BLaER1 treated with 17β-estradiol and CSF1 and Interleukin-3, amounts not matched to agents 10 nM and 100 nM (cell line): ENCODE measurements around the gene GAK.
A peak's percentile ranks its signal among the peaks of the same experiment; 100 is the strongest.
"Not testable (repeated sequence)": the region's sequence is repeated elsewhere in the genome, so short reads cannot be mapped to it uniquely, and the experiment has no call there.

ENCODE experiments used
- H3K27ac ChIP-seq, 11 experiments: shearing (Covaris generic); formaldehyde crosslinking; 2 replicates each; pipeline ENCODE4 v1.8.1; 2022
- H3K27me3 ChIP-seq, 11 experiments: shearing (Covaris generic); formaldehyde crosslinking; 2 replicates each; pipeline ENCODE4 v1.8.1; 2022
- H3K36me3 ChIP-seq, 11 experiments: shearing (Covaris generic); formaldehyde crosslinking; 2 replicates each; pipeline ENCODE4 v1.8.1; 2022
- H3K4me1 ChIP-seq, 10 experiments: shearing (Covaris generic); formaldehyde crosslinking; 2 replicates each; pipeline ENCODE4 v1.8.1; 2022
- H3K4me2 ChIP-seq, 11 experiments: shearing (Covaris generic); formaldehyde crosslinking; 2 replicates each; pipeline ENCODE4 v1.8.1; 2022
- H3K4me3 ChIP-seq, 10 experiments: shearing (Covaris generic); formaldehyde crosslinking; 2 replicates each; pipeline ENCODE4 v1.8.1; 2022
- H3K9ac ChIP-seq, 11 experiments: shearing (Covaris generic); formaldehyde crosslinking; 2 replicates each; pipeline ENCODE4 v1.8.1; 2022
- H3K9me3 ChIP-seq, 11 experiments: shearing (Covaris generic); formaldehyde crosslinking; replicated peaks in 1 of 11; 2 replicates each; pipeline ENCODE4 v1.8.1; 2022
- H4K20me1 ChIP-seq, 11 experiments: shearing (Covaris generic); formaldehyde crosslinking; 2 replicates each; pipeline ENCODE4 v1.8.1; 2022
- Cebpa-rat ChIP-seq, 11 experiments: shearing (Covaris generic); IDR thresholded peaks; 2 replicates each; pipeline ENCODE4 v1.8.1; 2022

GAK gene

GRCh38 chr4:814312-814850, 117.7 kb downstream of the GAK start:
- H3K36me3 ChIP-seq = no peaks in the 10 kb centered on the region
- H3K9me3 ChIP-seq = peaks cover 0 to 1% (median 0%) of the 10 kb centered on the region in 11 experiments; a peak in 3 of 22 replicates
- 0 out of 20 replicates have a peak, but pooled peaks cover 0 to 3% (median 0%) of the 10 kb centered on the region in 10 experiments for H3K4me1 ChIP-seq
- H3K4me3 ChIP-seq = no peak overlapping the region
- no peak overlapping the region for H3K9ac ChIP-seq
- H4K20me1 ChIP-seq = no peaks in the 10 kb centered on the region; a peak in 2 of 22 replicates
- TF ChIP-seq Cebpa-rat (IDR thresholded peaks at IDR 0.05) = no peak
- no peak overlapping the region for H3K4me2 ChIP-seq
- H3K27ac ChIP-seq = no peak overlapping the region
- peaks cover 0 to 8% (median 0%) of the 10 kb centered on the region in 11 experiments; a peak in 3 of 22 replicates for H3K27me3 ChIP-seq

- no peak overlapping the region for H3K9ac ChIP-seq
- no peak overlapping the region for H3K27ac ChIP-seq
- no peaks in the 10 kb centered on the region for H3K9me3 ChIP-seq
- peaks cover 0 to 4% (median 0%) of the 10 kb centered on the region in 11 experiments; a peak in 2 of 22 replicates for H3K27me3 ChIP-seq
- H4K20me1 ChIP-seq = no peaks in the 10 kb centered on the region; a peak in 2 of 22 replicates
- H3K4me3 ChIP-seq = no peak overlapping the region
- no peaks in the 10 kb centered on the region for H3K36me3 ChIP-seq
- peaks cover 0 to 3% (median 0%) of the 10 kb centered on the region in 10 experiments; a peak in 1 of 20 replicates for H3K4me1 ChIP-seq
- TF ChIP-seq Cebpa-rat (IDR thresholded peaks at IDR 0.05) = no peak
- no peak overlapping the region for H3K4me2 ChIP-seq
Measured at GRCh38 chr4:813900-814299, 118.2 kb downstream of the GAK start.

DNA sequence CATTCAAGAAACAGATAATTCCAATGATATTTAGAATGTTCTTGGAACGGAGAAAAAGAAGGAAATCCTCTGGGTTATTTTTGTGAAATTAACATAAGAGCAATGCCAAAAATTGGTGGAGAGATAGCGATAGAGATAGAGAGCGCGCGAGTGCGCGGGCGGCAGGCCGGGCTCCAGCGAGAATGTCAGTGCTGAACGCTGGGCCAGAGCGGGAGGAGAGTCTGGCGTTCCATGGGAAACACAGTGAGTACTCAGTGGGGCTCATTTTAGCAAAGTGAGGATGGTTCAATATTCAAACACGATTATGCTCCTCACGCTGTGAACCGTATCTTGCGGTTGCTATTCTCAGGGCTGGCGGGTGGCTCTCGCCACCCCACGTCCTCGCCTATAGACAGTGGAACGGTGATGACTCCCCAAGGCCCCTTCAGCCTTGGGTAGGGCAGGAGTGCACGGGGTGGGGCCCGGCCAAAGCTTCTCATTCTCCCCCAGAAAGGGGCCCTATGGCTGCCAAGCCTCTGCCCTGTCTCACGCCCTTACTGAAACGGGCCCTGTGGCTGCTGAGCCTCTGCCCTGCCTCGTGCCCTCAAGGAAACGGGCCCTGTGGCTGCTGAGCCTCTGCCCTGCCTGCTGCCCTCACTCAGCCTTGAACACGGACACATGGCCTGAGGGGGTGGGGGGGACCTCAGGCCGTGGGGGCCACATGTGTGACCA, 123.1 kb downstream of the GAK start:
- Histone ChIP-seq H4K20me1 (no peaks in the 10 kb centered on the region), H3K4me2 (no peak overlapping the region), H3K27me3 (no peaks in the 10 kb centered on the region), H3K9ac (no peak overlapping the region), H3K9me3 (peaks cover 14 to 31% (median 19%) of the 10 kb centered on the region in 11 experiments), H3K4me3 (no peak overlapping the region), H3K36me3 (no peaks in the 10 kb centered on the region), H3K4me1 (peaks cover 4 to 14% (median 9%) of the 10 kb centered on the region in 10 experiments; a peak in 17 of 20 replicates), H3K27ac (no peak overlapping the region)
- no peak for TF ChIP-seq Cebpa-rat (IDR thresholded peaks at IDR 0.05)

GRCh38 chr4:807792-808191, 124.3 kb downstream of the GAK start:
- Histone ChIP-seq H3K4me1 (peaks cover 4 to 14% (median 9%) of the 10 kb centered on the region in 10 experiments; a peak in 17 of 20 replicates), H3K9me3 (peaks cover 14 to 42% (median 30%) of the 10 kb centered on the region in 11 experiments), H3K36me3 (no peaks in the 10 kb centered on the region), H3K27me3 (no peaks in the 10 kb centered on the region), H3K4me3 (no peak overlapping the region), H4K20me1 (no peaks in the 10 kb centered on the region), H3K4me2 (peak overlapping the region in 10 of 11 experiments; percentile 2 to 46 (median 14); a peak in 11 of 22 replicates), H3K27ac (no peak overlapping the region), H3K9ac (no peak overlapping the region)
- no peak for TF ChIP-seq Cebpa-rat (IDR thresholded peaks at IDR 0.05)

- not testable (repeated sequence) for H3K4me2 ChIP-seq, H3K27ac ChIP-seq, H3K27me3 ChIP-seq, H3K36me3 ChIP-seq, H3K4me3 ChIP-seq, H4K20me1 ChIP-seq, H3K9ac ChIP-seq
- H3K9me3 ChIP-seq = peaks cover 16 to 44% (median 38%) of the 10 kb centered on the region in 11 experiments
- peaks cover 4 to 14% (median 9%) of the 10 kb centered on the region in 10 experiments; a peak in 17 of 20 replicates for H3K4me1 ChIP-seq
Measured at GRCh38 chr4:806979-807378, 125.1 kb downstream of the GAK start.

- no peak for TF ChIP-seq Cebpa-rat (IDR thresholded peaks at IDR 0.05)
- Histone ChIP-seq H3K36me3 (no peaks in the 10 kb centered on the region), H3K27me3 (no peaks in the 10 kb centered on the region), H4K20me1 (no peaks in the 10 kb centered on the region), H3K27ac (no peak overlapping the region), H3K4me1 (peaks cover 4 to 14% (median 9%) of the 10 kb centered on the region in 10 experiments; a peak in 17 of 20 replicates), H3K9ac (no peak overlapping the region), H3K4me2 (no peak overlapping the region), H3K4me3 (no peak overlapping the region), H3K9me3 (peaks cover 25 to 52% (median 46%) of the 10 kb centered on the region in 11 experiments)
Measured at GRCh38 chr4:804804-805203, 127.3 kb downstream of the GAK start.

- no peak overlapping the region for H3K9ac ChIP-seq
Measured at GRCh38 chr4:803884-804283, 128.2 kb downstream of the GAK start.

GRCh38 chr4:801436-802124, 130.5 kb downstream of the GAK start:
- no peak for TF ChIP-seq Cebpa-rat (IDR thresholded peaks at IDR 0.05)
- Histone ChIP-seq H3K4me1 (peaks cover 4 to 8% (median 6%) of the 10 kb centered on the region in 10 experiments; a peak in 15 of 20 replicates), H3K4me2 (no peak overlapping the region), H3K36me3 (no peaks in the 10 kb centered on the region), H3K4me3 (no peak overlapping the region), H3K27ac (no peak overlapping the region), H3K9ac (no peak overlapping the region), H3K27me3 (no peaks in the 10 kb centered on the region), H4K20me1 (no peaks in the 10 kb centered on the region), H3K9me3 (peaks cover 25 to 51% (median 46%) of the 10 kb centered on the region in 11 experiments)

More at GRCh38 chr4:803884-804283, 128.2 kb downstream of the GAK start:
- Histone ChIP-seq H4K20me1 (no peaks in the 10 kb centered on the region), H3K4me1 (peaks cover 9 to 17% (median 11%) of the 10 kb centered on the region in 10 experiments; a peak in 17 of 20 replicates), H3K27ac (no peak overlapping the region), H3K4me2 (no peak overlapping the region), H3K4me3 (no peak overlapping the region), H3K27me3 (no peaks in the 10 kb centered on the region), H3K9me3 (peaks cover 25 to 52% (median 46%) of the 10 kb centered on the region in 11 experiments), H3K36me3 (no peaks in the 10 kb centered on the region)
- TF ChIP-seq Cebpa-rat (IDR thresholded peaks at IDR 0.05) = no peak
